ENCODE results near the gene ZMAT5. TPM values are rescaled to one million over a fixed set of nuclear protein-coding genes. Genes with fewer than 3 reads are reported as not detected.
A peak's percentile ranks its signal among the peaks of the same experiment; 100 is the strongest.

The ZMAT5 gene
- total RNA-seq, 6 donors from 2014 or later = 9.4 to 24.4 (median 22.4) TPM

DNA sequence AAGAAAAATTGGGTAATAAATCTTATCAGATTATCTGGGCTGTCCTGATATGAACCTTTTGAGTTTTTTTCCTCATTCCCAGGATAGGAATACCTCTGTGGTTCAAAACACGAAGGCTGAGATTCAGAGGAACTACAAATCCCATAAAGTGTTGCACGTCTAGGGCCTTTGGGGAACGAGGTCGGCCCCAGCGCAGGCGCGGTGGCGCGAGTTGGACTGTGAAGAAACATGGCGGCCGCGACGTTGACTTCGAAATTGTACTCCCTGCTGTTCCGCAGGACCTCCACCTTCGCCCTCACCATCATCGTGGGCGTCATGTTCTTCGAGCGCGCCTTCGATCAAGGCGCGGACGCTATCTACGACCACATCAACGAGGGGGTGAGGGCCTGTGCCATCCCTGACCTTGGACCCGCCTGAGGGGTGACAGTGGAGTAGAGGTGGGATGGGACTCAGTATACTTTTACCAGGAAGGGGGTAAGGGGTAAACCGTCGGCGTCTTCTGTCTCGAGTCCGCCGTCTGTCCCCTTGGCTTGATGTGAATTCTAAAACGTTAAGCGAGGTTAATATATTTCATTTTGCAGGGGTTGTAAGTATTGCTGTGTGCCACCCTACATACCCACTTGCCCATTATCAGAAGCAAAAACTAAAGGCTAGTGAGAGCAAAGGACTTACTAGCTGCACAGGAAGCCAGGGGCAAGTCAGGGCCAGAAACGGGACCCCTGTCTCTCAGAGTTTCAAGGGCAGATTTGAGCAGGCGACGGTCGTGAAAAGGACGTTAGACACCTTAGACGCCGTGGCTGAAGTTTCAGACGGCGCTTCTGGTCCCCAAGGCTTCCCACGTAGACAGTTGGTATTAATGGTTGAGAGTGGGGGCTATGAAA is 604 bp upstream of the ZMAT5 start, which contains the start of gene UQCR10:
Gene UQCR10 (plus strand): TSS at position 199 of the 881 bp plus-strand sequence. CDS start 30 bp downstream, at position 229.
- Histone ChIP-seq H3K27ac (peak within 1 kb of the TSS; percentile 85 to 93 (median 88)), H3K36me3 (peaks cover 0 to 18% (median 16%) of the 10 kb centered on the region in 4 donors), H3K9me3 (no peaks in the 10 kb centered on the region), H3K4me1 (peaks cover 22 to 37% (median 25%) of the 10 kb centered on the region in 4 donors), H3K4me3 (peak within 1 kb of the TSS; percentile 74 to 92 (median 85)), H3K27me3 (no peaks in the 10 kb centered on the region)
- peak; percentile 95 to 99 for DNase-seq
- 0 to 1% methylated on average over 42 to 46 of the region's 46 CpGs for WGBS, 2 donors
- ATAC-seq (ENCODE audit: low FRiP score in 2 of 2) = peak; percentile 93 to 95
- TF ChIP-seq EP300 (IDR thresholded peaks at IDR 0.05) (no peak), POLR2AphosphoS5 (IDR thresholded peaks at IDR 0.05) (peak; percentile 78 to 90), POLR2A (IDR thresholded peaks at IDR 0.05) (peak in 3 of 4 donors; percentile 43 to 66 (median 47))
- TF ChIP-seq, protein P1, sequence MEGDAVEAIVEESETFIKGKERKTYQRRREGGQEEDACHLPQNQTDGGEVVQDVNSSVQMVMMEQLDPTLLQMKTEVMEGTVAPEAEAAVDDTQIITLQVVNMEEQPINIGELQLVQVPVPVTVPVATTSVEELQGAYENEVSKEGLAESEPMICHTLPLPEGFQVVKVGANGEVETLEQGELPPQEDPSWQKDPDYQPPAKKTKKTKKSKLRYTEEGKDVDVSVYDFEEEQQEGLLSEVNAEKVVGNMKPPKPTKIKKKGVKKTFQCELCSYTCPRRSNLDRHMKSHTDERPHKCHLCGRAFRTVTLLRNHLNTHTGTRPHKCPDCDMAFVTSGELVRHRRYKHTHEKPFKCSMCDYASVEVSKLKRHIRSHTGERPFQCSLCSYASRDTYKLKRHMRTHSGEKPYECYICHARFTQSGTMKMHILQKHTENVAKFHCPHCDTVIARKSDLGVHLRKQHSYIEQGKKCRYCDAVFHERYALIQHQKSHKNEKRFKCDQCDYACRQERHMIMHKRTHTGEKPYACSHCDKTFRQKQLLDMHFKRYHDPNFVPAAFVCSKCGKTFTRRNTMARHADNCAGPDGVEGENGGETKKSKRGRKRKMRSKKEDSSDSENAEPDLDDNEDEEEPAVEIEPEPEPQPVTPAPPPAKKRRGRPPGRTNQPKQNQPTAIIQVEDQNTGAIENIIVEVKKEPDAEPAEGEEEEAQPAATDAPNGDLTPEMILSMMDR (IDR thresholded peaks at IDR 0.05) = no peak

DNA sequence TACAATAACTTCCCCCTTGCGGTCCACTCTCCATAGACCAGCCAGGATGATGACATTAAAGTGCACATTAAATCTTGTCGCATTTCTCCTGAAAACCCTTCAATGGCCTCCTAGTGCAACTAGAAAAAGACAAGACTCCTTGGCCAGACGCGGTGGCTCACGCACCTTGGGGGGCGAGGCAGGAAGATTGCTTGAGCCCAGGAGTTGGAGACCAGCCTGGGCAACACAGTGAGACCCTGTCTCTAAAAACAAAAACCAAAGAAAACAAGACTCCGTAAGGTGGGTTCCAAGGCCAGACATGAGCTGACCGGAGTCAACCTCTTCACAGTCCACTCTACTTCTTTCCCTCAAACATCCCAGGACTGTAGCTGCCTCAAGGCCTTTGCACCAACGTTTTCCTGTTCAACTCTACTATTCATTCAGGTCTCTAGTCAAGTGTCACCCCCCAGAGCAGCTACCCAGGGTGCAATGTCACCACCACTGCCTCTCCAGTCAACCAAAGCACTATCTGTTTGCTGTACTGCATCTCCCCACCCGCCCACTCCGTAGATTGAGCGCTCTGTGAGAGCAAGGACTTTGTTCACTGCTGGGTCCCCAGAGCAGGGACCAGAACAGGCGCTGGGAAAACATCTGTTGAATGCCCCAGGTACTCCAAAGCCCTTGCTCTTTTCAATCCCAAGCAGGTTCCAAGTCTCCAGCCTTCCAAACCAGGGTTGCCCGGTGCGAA is 739 bp downstream of the ZMAT5 start:
- H3K4me1 ChIP-seq = peaks cover 22 to 37% (median 25%) of the 10 kb centered on the region in 4 donors
- peak overlapping the region; percentile 74 to 92 (median 80) for H3K4me3 ChIP-seq
- 68 to 73% methylated on average over 12 to 13 of the region's 15 CpGs for WGBS, 2 donors
- peak overlapping the region; percentile 85 to 93 (median 88) for H3K27ac ChIP-seq
- H3K27me3 ChIP-seq = no peaks in the 10 kb centered on the region
- DNase-seq (no peak), ATAC-seq (ENCODE audit: low FRiP score in 2 of 2) (peak; percentile 16 to 31)
- TF ChIP-seq EP300 (IDR thresholded peaks at IDR 0.05) (no peak), POLR2AphosphoS5 (IDR thresholded peaks at IDR 0.05) (no peak), POLR2A (IDR thresholded peaks at IDR 0.05) (no peak)
- TF ChIP-seq, protein P1 (IDR thresholded peaks at IDR 0.05) = no peak
- H3K9me3 ChIP-seq = no peaks in the 10 kb centered on the region
- H3K36me3 ChIP-seq = peaks cover 0 to 16% (median 14%) of the 10 kb centered on the region in 4 donors

DNA sequence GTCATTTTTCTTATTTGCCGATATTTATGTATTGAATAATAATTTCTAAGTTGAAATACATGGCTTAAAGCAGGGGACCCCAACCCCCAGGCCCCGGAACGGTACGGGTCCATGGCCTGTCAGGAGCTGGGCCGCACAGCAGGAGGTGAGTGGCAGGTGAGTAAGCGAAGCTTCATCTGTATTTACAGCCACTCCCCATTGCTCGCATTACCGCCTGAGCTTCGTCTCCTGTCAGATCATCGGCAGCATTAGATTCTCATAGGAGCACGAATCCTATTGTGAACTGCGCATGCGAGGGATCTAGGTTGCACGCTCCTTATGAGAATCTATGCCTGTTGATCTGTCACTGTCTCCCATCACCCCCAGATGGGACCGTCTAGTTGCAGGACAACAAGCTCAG is 4.5 kb downstream of the ZMAT5 start:
- DNase-seq = no peak
- no peak for ATAC-seq (ENCODE audit: low FRiP score in 2 of 2)
- H3K4me3 ChIP-seq = no peak overlapping the region
- H3K27ac ChIP-seq = no peak overlapping the region
- H3K4me1 ChIP-seq = peaks cover 8 to 13% (median 10%) of the 10 kb centered on the region in 4 donors
- H3K9me3 ChIP-seq = no peaks in the 10 kb centered on the region
- 92 to 94% methylated on average over 15 of the region's 15 CpGs for WGBS, 2 donors
- no peaks in the 10 kb centered on the region for H3K27me3 ChIP-seq
- TF ChIP-seq EP300 (IDR thresholded peaks at IDR 0.05) = no peak
- TF ChIP-seq, protein P1 (IDR thresholded peaks at IDR 0.05) = no peak
- TF ChIP-seq POLR2AphosphoS5 (IDR thresholded peaks at IDR 0.05) = no peak
- no peak for TF ChIP-seq POLR2A (IDR thresholded peaks at IDR 0.05)
- H3K36me3 ChIP-seq = no peaks in the 10 kb centered on the region

DNA sequence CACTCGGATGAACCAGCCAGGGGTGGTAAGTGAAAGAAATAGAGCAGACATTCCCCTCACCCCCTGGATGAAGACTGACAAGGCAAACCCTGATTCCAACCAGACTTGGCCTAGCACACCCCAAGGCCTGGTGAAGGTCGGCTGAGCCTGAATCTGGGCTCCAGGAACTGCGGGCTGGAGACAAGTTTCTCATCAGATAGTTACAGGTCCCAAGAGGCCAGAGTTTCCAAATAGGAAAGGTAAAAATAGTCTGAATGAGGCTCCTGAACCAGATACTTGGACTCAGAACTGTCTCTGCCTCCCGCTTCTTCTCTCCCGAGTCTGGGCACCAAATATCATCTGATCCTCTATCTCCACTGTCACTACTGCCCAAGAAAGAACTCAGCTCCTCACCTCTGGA is 7.8 kb downstream of the ZMAT5 start:
- H3K27ac ChIP-seq = no peak overlapping the region
- ATAC-seq (ENCODE audit: low FRiP score in 2 of 2) (no peak), DNase-seq (no peak)
- no peak overlapping the region for H3K4me3 ChIP-seq
- WGBS, 2 donors = 85 to 89% methylated on average over 5 of the region's 5 CpGs
- TF ChIP-seq POLR2A (IDR thresholded peaks at IDR 0.05) (no peak), POLR2AphosphoS5 (IDR thresholded peaks at IDR 0.05) (no peak), EP300 (IDR thresholded peaks at IDR 0.05) (no peak)
- TF ChIP-seq, protein P1 (IDR thresholded peaks at IDR 0.05) = no peak
- peaks cover 0 to under 1% (median 0%) of the 10 kb centered on the region in 4 donors for H3K4me1 ChIP-seq
- no peaks in the 10 kb centered on the region for H3K9me3 ChIP-seq
- H3K27me3 ChIP-seq = no peaks in the 10 kb centered on the region
- H3K36me3 ChIP-seq = peaks cover 0 to 6% (median 1%) of the 10 kb centered on the region in 4 donors
